C4-2B (cell line): Measurements from ENCODE around the gene DDX39A.

Experiments
- CTCF ChIP-seq: fragments of 450-650 bp; conservative IDR thresholded peaks from 2 replicates; pipeline ENCODE4 v1.5.1; 2017; ENCODE audit warnings: mild to moderate bottlenecking
- ZFX ChIP-seq: fragments of 450-650 bp; IDR thresholded peaks from 2 replicates; pipeline ENCODE4 v1.6.1; 2017

- TF ChIP-seq CTCF: no peak
- TF ChIP-seq ZFX: no peak
These were observed 13.8 kb downstream of the DDX39A start for GRCh38 chr19:14405380-14405757.
